Astrocyte (in vitro differentiated cells and primary cell): ENCODE results near the gene ARPC2. TPM values are rescaled to one million over a fixed set of nuclear protein-coding genes. Genes with fewer than 3 reads are reported as not detected.

Experiments
- DNase-seq: peaks from one replicate; pipeline ENCODE4 v3.0.0-alpha.2; 2010; ENCODE audit warnings: low read depth
- FAIRE-seq: peaks from 2 replicates; lab custom pipeline; 2011; peaks lifted over from hg19 to GRCh38; lab: Jason Lieb, UNC
- H2AFZ ChIP-seq: 2 replicates; pipeline ENCODE4 v1.6.0; 2012; ENCODE audit warnings: low read depth, low read length, inconsistent platforms
- H3K27ac ChIP-seq: 2 replicates; pipeline ENCODE4 v1.5.1; 2011; ENCODE audit warnings: low read depth, low read length, inconsistent platforms
- H3K27me3 ChIP-seq: 2 replicates; pipeline ENCODE4 v1.6.0; 2011; ENCODE audit warnings: low read length, inconsistent platforms; ENCODE audit not compliant: insufficient read depth
- H3K36me3 ChIP-seq: 2 replicates; pipeline ENCODE4 v1.5.1; 2011; ENCODE audit warnings: low read length, inconsistent platforms; ENCODE audit not compliant: insufficient read depth
- H3K4me1 ChIP-seq: 2 replicates; pipeline ENCODE4 v1.5.1; 2011; ENCODE audit warnings: low read length, inconsistent platforms; ENCODE audit not compliant: insufficient read depth
- H3K4me2 ChIP-seq: 2 replicates; pipeline ENCODE4 v1.6.0; 2012; ENCODE audit warnings: low read length, inconsistent platforms
- H3K4me3 ChIP-seq: 2 replicates; pipeline ENCODE4 v1.5.1; 2011; ENCODE audit warnings: low read depth, mild to moderate bottlenecking, low read length, inconsistent platforms; ENCODE audit not compliant: insufficient read depth
- H3K79me2 ChIP-seq: 2 replicates; pipeline ENCODE4 v1.6.0; 2012; ENCODE audit warnings: mild to moderate bottlenecking, low read length, inconsistent platforms; ENCODE audit not compliant: insufficient read depth
- H3K9ac ChIP-seq: 2 replicates; pipeline ENCODE4 v1.6.0; 2012; ENCODE audit warnings: mild to moderate bottlenecking, low read length, inconsistent platforms
- H3K9me3 ChIP-seq: 2 replicates; pipeline ENCODE4 v1.5.1; 2012; ENCODE audit warnings: low read depth, mild to moderate bottlenecking, low read length, inconsistent platforms; ENCODE audit not compliant: insufficient read depth
- H4K20me1 ChIP-seq: 2 replicates; pipeline ENCODE4 v1.6.0; 2012; ENCODE audit warnings: low read length, inconsistent platforms; ENCODE audit not compliant: insufficient read depth
- H3K27ac Mint-ChIP-seq: one replicate; pipeline ENCODE4 v1.8.0; 2021; ENCODE audit warnings: mild to moderate bottlenecking, mixed read lengths; ENCODE audit not compliant: unreplicated experiment
- H3K27me3 Mint-ChIP-seq: one replicate; pipeline ENCODE4 v1.8.0; 2021; ENCODE audit warnings: low read depth, mixed read lengths; ENCODE audit not compliant: unreplicated experiment
- H3K36me3 Mint-ChIP-seq: one replicate; pipeline ENCODE4 v1.8.0; 2021; ENCODE audit warnings: low read depth, mixed read lengths; ENCODE audit not compliant: unreplicated experiment
- H3K4me1 Mint-ChIP-seq: one replicate; pipeline ENCODE4 v1.8.0; 2021; ENCODE audit warnings: low read depth, mixed read lengths; ENCODE audit not compliant: unreplicated experiment
- H3K4me3 Mint-ChIP-seq: one replicate; pipeline ENCODE4 v1.8.0; 2021; ENCODE audit warnings: mild to moderate bottlenecking, moderate library complexity, mixed read lengths; ENCODE audit not compliant: unreplicated experiment
- H3K9me3 Mint-ChIP-seq: one replicate; pipeline ENCODE4 v1.8.0; 2021; ENCODE audit warnings: mild to moderate bottlenecking, mixed read lengths; ENCODE audit not compliant: unreplicated experiment
- CTCF ChIP-seq: IDR thresholded peaks from 2 replicates; pipeline ENCODE4 v1.5.1; 2011; ENCODE audit warnings: low read depth, mild to moderate bottlenecking, inconsistent platforms, low read length, moderate library complexity; ENCODE audit not compliant: insufficient read depth
- EZH2 ChIP-seq: IDR thresholded peaks from 2 replicates; pipeline ENCODE4 v1.6.1; 2012; ENCODE audit warnings: mild to moderate bottlenecking, low read length, inconsistent platforms; ENCODE audit not compliant: insufficient read depth
- total RNA-seq: library from RNA; stranded (reverse); gene quantifications from 2 replicates; pipeline ENCODE4 v1.2.1, GENCODE V29; 2021

ARPC2 gene
- total RNA-seq, 1 donor from 2014 or later: 535 TPM

DNA sequence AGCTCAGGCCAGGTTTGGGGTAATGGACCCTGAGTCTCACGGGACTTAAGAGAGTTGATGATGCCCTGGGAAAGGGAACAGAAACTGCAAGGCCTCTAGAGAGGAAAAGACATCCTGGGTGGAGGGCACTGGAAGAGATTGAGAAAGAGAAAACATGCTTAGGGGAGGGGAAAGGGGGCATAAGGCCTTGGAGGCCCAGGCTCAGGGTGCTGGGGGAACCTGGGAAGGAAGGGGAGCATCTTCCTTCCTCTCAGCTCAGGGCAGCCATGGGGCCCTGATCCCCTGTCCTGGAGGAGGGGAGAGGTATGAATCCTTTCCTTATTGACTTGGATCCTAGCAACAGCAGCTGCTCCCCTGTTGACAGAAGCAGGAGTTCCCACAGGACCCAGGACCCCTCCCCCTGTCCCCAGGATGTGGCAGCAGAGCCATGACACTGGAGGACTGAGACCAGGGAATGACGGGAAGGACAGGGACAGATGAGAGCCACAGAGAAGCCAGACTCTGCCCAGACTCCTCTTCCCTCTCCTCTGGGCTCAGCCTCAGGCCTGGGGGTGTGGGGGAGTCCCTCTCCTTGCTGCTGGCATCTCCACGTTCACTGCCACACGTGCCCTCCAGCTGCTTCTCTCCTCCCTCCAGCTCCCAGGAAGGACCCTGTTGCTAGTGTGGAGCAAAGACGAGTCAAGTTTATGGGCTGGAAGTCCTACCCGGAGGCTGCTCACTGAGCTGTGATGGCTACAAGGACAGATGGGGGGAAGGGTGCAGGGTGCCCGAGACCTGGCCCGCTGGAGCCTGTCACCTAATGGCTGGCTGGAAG lies 44.6 kb downstream of the ARPC2 start:
- FAIRE-seq: no peak
- Mint-ChIP-seq H3K27me3 (no peaks in the 10 kb centered on the region), H3K9me3 (no peaks in the 10 kb centered on the region), H3K4me3 (no peak overlapping the region), H3K4me1 (peaks cover 33% of the 10 kb centered on the region), H3K27ac (peak overlapping the region; percentile 63), H3K36me3 (peaks cover 13% of the 10 kb centered on the region)
- Histone ChIP-seq H3K27ac (no peak overlapping the region), H3K79me2 (no peaks in the 10 kb centered on the region), H3K9ac (no peak overlapping the region), H3K4me1 (peaks cover 14% of the 10 kb centered on the region), H2AFZ (no peak overlapping the region), H3K4me3 (no peak overlapping the region), H3K9me3 (no peaks in the 10 kb centered on the region), H4K20me1 (peaks cover 38% of the 10 kb centered on the region), H3K27me3 (no peaks in the 10 kb centered on the region), H3K4me2 (no peak overlapping the region), H3K36me3 (peaks cover 21% of the 10 kb centered on the region)
- DNase-seq: no peak
- no peak for TF ChIP-seq CTCF
- no peak for TF ChIP-seq EZH2

DNA sequence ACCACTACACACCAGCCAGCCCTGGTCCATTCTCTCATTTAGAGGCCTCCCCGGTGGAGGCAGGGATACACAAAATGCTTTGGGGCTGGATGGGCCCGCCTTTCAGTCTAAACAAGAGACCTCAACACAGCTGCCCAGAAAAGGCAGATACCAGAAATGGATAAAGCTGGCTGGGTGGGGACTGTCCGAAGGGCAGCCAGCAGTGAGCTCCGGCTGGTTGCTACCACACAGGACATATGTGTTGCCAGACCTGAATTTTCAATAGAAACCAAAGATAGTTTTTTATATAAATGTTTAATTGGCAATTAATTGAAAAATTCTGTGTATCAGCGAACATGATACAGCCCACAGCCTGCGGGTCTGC lies 45.2 kb downstream of the ARPC2 start:
- Mint-ChIP-seq H3K27me3 (no peaks in the 10 kb centered on the region), H3K4me1 (peaks cover 33% of the 10 kb centered on the region), H3K9me3 (no peaks in the 10 kb centered on the region), H3K4me3 (no peak overlapping the region), H3K36me3 (peaks cover 16% of the 10 kb centered on the region), H3K27ac (no peak overlapping the region)
- peaks cover 2% of the 10 kb centered on the region for H3K79me2 ChIP-seq
- no peak overlapping the region for H3K27ac ChIP-seq
- H3K4me1 ChIP-seq: peaks cover 14% of the 10 kb centered on the region
- H3K27me3 ChIP-seq: no peaks in the 10 kb centered on the region
- H3K9ac ChIP-seq: no peak overlapping the region
- peaks cover 37% of the 10 kb centered on the region for H4K20me1 ChIP-seq
- TF ChIP-seq EZH2 (no peak), CTCF (no peak)
- DNase-seq (no peak), FAIRE-seq (no peak)
- H2AFZ ChIP-seq: no peak overlapping the region
- no peaks in the 10 kb centered on the region for H3K9me3 ChIP-seq
- no peak overlapping the region for H3K4me3 ChIP-seq
- no peak overlapping the region for H3K4me2 ChIP-seq
- peaks cover 18% of the 10 kb centered on the region for H3K36me3 ChIP-seq
